T47D (cell line): Measurements from ENCODE around the gene KIAA1549.

Experiments
- DNase-seq, 2 experiments: peaks; one replicate each; pipeline versions ENCODE4 v3.0.0 to v3.0.0-alpha.2; 2011 to 2012; ENCODE audit warnings: low read depth in 1 of 2, low spot score in 1 of 2
- JUND ChIP-seq: IDR thresholded peaks from 2 replicates; pipeline ENCODE4 v1.6.1; 2012; ENCODE audit warnings: low read depth
- in situ Hi-C: cut with HindIII; loops from 2 replicates; pipeline ENCODE4 v1.10.0; 2016; ENCODE audit warnings: low sequenced_read_pairs, low pct_unique_long_range_greater_than_20kb

The KIAA1549 gene

DNA sequence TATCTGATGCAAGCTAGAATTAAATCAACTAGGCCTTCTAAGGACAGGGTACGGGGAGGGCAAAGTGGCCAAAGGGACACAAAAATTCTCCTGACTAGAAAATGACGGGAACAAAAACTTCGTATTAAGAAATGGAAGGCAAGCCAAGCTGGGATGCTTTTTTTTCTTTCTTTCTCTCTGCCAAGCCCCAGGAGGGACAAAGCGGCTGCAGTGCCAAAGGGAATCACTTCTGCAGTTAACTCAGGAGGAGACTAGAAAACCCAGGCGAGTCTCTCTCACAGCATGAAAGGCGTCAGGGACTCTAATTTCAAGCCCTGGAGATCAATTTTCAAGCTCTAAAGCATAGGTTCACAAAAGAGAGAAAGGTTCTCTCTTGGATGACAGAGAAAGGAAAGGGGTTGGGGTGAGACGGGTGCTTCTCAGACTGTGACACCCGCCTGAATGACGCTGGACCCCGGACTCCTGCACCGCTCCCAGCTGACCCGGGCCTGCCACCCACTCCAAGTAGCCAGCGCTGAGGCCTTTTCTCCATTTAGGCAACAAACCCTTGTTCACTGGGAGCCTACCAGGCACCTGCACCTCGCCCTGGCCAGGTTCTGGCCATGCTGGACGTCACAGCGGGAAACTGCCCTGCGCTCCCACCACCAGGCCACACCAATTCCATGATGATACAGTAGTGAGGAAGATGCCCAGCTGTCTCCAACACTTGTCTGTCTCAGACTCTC is 56.5 kb downstream of the KIAA1549 start:
- TF ChIP-seq JUND = no peak
- no peak for DNase-seq
- in situ Hi-C loops = no loop called here

DNA sequence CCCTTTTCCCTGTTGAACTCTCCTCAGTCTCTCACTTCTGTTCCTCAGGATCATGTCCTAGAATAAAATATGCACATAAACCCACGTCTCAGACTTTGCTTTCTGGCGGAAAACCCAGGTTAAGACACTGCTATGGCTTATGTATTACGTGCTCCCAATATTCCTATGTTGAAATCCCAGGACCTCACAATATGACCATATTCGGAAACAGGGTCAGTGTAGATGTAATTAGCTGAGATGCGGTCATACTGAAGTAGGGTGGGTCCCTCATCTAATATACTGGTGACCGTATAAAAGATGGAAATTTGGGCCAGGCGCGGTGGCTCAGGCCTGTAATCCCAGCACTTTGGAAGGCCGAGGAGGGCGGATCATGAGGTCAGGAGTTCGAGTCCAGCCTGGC is 59.9 kb downstream of the KIAA1549 start:
- TF ChIP-seq JUND = no peak
- in situ Hi-C loops = no loop called here
- no peak for DNase-seq

DNA sequence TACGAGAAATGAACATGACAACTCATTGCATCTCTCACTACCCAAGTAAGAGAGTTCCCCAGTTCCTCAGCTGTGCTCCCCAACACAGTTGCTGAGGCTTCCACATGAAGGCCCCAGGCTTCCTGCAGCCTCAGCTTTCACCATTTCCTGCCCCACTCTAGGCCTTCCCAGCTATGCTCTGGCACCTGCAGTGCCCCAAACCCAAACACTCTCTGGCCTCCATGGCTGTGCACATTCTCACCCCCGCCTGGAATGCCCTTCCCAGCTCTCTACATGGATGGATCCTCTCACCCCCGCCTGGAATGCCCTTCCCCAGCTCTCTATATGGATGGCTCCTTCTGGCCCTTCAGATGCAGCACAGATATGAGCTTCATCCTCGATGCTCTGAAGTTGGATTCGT is 61.3 kb downstream of the KIAA1549 start:
- in situ Hi-C loops = no loop called here
- TF ChIP-seq JUND = no peak
- DNase-seq = no peak

DNA sequence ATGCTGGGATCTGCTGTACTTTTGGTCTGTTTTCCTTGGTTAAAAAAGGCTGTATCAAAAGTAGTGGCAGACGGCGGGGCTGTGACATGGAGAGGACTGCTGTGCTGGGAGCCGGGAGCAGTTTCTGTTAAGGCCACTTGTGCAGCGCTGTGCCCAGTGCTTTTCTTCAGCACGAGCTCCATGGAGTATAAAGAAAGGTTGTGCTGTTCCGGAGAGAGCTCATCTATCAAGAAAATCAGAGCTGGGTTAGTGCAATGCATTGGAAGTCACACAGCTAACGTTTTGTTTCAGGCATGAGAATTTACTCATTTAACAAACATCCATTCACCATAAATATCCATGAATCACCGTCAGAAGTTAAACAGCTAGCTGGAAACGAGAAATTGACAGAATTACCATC is 62.0 kb downstream of the KIAA1549 start:
- DNase-seq = no peak
- in situ Hi-C loops = no loop called here
- TF ChIP-seq JUND = no peak

DNA sequence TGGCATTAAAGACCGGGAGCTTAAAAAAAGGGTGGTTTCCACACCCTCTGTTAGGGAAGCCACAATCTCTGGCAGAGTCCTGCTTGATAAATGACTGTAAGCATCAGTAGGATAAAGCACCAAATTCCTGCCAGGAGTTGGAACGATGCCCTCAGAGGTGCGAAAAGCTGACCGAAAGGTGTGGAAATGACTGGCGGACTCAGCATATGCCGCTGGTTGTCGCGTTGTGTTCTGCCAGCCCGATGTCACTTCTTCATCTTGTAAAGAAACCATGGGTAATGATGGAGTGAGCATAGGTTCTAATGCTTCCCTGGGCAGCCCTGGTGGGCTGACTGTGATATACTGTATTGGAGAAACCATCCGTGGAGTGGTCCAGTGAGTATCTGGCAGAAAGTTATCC is 62.4 kb downstream of the KIAA1549 start:
- in situ Hi-C loops = no loop called here
- DNase-seq = no peak
- TF ChIP-seq JUND = no peak

DNA sequence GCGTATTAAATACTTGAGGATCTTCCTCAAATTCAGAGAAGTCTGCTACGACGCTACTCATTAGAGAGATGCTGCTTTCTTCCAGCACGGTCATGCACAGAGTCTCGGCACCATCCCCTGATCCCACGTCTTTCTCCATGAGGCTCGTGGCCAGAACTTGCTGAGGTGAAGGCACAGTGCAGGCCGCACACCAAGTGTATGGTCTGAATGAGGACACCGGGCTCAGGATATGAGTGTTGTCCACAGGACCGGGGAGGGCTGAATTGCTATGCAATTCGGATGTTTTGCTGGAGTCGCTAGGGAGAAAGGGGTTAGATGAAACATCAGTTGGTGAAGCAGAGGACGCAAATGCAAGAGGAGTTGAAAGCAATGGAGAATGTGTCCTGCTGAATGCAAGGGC is 63.0 kb downstream of the KIAA1549 start:
- in situ Hi-C loops = no loop called here
- TF ChIP-seq JUND = no peak
- DNase-seq = no peak

DNA sequence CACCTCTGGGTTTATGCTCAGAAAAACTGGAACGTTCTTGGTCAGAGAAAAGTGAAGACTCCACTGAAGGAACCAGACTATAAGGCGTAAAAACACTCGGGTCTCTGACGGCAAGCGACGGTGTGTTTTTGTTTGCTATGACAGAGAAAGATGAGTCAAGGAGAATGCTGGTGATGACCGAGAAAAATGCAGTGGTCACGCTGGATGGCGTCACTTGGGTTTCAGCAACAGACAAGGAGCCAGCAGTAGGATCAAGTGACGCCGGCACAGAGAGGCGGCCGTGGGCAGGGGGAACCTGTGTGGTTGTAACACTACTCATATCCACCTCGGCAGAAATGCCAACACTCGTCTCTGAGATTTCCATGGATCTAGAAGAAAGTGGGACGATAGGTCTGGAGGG is 63.4 kb downstream of the KIAA1549 start:
- no peak for DNase-seq
- TF ChIP-seq JUND = no peak
- in situ Hi-C loops = no loop called here

DNA sequence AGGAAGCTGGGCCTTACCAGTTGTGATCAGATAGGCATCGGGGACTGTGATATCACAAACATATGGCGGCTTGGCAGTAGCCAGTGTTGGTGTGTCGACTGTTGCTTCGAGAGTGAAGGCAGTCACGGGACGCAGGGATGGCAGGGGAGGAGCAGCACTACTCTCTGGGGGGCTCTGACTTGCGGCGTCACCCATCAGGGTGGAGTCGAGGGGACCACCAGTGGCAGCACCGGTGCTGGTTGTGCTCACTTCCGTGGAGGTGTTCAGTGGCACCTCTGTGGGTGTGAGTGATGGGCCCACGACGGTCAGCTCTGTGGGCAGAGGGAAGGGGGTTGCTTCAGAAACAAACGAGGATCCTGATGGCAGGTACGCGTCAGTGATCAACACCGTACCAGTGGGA is 64.5 kb downstream of the KIAA1549 start:
- no peak for TF ChIP-seq JUND
- in situ Hi-C loops = no loop called here
- no peak for DNase-seq

DNA sequence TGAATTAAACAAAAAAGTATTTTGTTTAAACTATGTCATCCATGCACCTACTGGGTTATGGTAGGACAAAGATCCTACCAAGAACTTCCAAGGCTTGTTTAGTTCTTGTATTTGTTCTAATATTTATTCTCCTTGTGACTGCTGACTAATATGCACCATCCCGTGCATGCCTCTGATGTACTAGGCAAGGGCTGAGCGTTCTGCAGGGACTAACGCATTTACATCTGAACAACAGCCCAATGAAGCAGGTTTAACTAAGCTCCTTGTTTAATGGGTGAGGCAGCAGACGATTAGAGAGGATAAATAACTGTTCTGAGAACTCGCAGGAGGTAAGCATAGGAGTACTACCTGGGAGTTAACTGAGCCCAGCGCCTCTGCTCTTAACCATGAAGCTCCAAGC is 64.9 kb downstream of the KIAA1549 start:
- no peak for DNase-seq
- TF ChIP-seq JUND = no peak
- in situ Hi-C loops = no loop called here

DNA sequence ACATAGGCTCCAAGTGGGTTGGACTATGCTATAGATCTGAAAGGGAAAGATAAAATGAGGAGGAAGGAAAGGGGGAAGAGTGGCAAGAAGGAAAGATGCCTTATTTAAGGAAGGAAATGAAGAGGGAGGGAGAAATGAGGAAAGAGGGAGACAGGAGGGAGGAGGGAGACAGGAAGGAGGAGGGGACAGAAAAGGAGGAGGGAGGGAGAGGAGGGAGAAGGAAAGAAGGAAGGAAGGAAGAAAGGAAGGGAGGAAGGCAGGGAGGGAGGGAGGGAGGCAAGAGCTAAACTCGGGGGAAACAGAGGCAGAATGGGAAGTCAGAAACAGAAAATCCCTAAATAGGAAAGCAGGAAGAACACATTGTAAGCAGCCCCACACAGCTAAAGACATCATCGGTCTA is 67.4 kb downstream of the KIAA1549 start:
- no peak for DNase-seq
- in situ Hi-C loops = no loop called here
- TF ChIP-seq JUND = no peak

DNA sequence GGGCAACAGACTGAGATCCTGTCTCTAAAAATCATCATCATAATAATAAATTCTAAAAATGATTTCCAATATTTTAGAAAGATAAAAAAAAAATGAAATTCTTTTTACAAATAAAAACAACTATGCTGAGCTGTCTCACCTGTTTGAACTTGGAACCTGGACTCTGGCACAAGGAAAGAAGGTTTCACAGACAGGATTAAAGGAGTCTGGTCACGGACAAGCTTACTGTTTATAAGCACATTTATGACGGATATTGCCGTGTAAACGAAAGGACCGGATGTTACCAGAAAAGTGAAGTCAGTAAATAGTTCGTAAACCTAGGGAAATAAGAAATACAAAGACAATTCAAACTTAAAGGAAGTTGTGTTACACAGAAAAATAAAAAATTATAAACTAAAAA is 70.2 kb downstream of the KIAA1549 start:
- in situ Hi-C loops = no loop called here

DNA sequence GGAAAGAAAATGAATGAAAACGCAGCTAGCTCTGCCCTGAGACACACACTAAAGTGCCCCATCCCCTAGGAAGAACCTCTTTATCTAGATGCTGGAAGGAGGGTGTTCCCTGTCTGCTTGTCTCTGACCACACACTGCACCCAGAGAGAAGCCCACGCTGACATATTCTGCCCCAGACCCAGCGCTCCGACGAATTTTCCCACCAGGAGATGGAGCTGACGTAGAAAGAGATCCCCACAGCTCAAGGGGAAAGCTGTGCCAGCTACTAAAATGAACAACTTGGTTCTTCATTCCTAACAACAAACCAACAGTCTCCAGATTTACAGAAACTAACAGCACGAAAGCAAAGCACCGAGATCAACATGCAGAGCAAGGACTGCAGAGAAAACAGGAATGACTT is 73.3 kb downstream of the KIAA1549 start:
- in situ Hi-C loops = no loop called here
- no peak for TF ChIP-seq JUND
- DNase-seq = no peak

More for the DNA sequence above, 70.2 kb downstream of the KIAA1549 start:
- DNase-seq = no peak
- TF ChIP-seq JUND = no peak

DNA sequence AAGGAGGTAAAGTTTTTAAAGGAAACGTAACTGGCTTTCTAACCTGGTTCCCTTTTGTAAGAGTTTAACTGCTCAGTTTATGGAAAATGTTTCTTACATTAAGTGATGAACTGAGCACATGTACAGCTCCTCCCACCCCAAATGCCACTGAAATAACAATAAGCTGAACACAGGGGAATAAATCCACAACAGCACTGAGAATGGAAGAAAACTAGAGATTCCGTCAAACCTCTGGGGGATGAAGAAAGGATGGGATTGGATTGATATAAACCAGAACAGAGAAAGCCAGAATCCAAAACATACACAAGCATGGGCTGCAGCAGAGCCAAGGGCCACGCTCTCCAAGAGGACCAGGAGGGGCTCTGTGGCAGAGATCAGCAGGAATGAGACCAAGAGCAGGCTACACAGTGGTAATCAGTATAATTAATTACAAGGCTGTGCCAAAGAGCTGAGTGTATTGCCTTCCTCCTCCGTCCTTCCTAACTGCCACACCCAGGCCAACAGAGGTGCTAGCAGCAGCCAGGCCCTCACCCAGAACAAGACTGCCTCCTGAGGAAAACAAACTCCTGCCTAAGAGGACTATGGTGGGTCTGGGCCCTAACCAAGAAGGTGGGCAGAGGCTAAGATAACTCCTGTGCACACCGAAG is 73.9 kb downstream of the KIAA1549 start:
- no peak for TF ChIP-seq JUND
- in situ Hi-C loops = no loop called here
- no peak for DNase-seq
